Measurements from ENCODE around the gene UCK2. TPM values are rescaled to one million over a fixed set of nuclear protein-coding genes. Genes with fewer than 3 reads are reported as not detected.

The UCK2 gene
- total and polyA plus RNA-seq, 12 donors, result 5.4 to 22.7 (median 14.0) TPM

DNA sequence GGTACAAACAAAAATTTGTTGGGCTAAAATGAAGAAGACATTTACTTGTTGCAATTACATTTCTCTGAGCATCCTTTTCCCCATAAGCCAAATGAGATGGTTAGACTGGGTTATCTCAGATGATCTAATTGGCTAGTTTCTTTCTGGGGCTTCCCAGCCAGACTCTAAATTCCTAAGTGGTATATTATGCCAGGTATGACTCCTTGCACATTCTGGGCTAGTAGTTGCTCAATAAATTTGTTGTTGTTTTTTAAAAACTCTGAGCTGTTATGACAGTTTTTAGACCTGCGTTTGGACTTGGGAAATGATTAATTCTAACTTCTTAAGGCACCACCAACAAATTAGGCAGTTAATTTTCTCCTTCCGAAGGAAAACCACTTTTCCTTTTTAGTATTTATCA, 66.1 kb downstream of the UCK2 start:
- Histone ChIP-seq H3K4me1 (replicated peaks in 1 of 2) (no peaks in the 10 kb centered on the region), H3K9me3 (replicated peaks in 1 of 3) (no peaks in the 10 kb centered on the region), H3K36me3 (replicated peaks in 1 of 2) (peaks cover 0 to 4% of the 10 kb centered on the region in 2 donors), H3K27ac (no peak overlapping the region), H3K4me3 (no peak overlapping the region), H3K27me3 (no peaks in the 10 kb centered on the region)
- intact Hi-C loops (cut with DNase I), result no loop called here
- no peak for DNase-seq
- TF ChIP-seq CTCF (IDR thresholded peaks at IDR 0.05) (no peak), POLR2A (IDR thresholded peaks at IDR 0.05) (no peak)
- WGBS, 4 donors, result 84 to 89% (median 89%) methylated on average over 2 of the region's 2 CpGs

DNA sequence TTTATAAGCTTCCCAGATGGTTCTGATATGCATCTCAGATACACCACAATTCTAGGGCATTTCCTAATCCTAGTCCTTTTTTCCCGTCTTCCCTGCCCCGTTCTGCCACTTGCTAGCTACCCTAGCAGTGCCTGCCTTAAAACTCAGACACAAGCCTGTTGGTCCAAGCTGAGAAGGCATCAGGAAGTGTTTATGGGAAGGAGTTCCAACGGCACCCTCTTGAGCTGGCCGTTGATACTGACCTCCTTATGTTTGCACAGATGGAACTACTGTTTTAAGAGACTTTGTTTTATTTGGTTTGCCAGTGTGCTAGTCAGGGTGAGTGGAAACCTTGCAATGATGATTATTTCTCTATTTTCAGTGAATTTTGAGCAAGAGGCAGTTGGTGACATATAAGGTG, 67.2 kb downstream of the UCK2 start:
- intact Hi-C loops (cut with DNase I), result no loop called here
- Histone ChIP-seq H3K27me3 (no peaks in the 10 kb centered on the region), H3K4me1 (replicated peaks in 1 of 2) (no peaks in the 10 kb centered on the region), H3K27ac (no peak overlapping the region), H3K9me3 (replicated peaks in 1 of 3) (no peaks in the 10 kb centered on the region), H3K36me3 (replicated peaks in 1 of 2) (peaks cover 0 to 4% of the 10 kb centered on the region in 2 donors), H3K4me3 (no peak overlapping the region)
- 83 to 90% (median 86%) methylated on average over 4 of the region's 4 CpGs for WGBS, 4 donors
- no peak for DNase-seq
- TF ChIP-seq CTCF (IDR thresholded peaks at IDR 0.05) (no peak), POLR2A (IDR thresholded peaks at IDR 0.05) (no peak)

- TF ChIP-seq POLR2A (IDR thresholded peaks at IDR 0.05) (no peak), CTCF (IDR thresholded peaks at IDR 0.05) (no peak)
- H3K4me3 ChIP-seq, result no peak overlapping the region
- DNase-seq, result no peak
- no peak overlapping the region for H3K27ac ChIP-seq
- no peaks in the 10 kb centered on the region for H3K4me1 ChIP-seq (replicated peaks in 1 of 2)
- H3K27me3 ChIP-seq, result no peaks in the 10 kb centered on the region
- H3K9me3 ChIP-seq (replicated peaks in 1 of 3), result no peaks in the 10 kb centered on the region
- intact Hi-C loops (cut with DNase I), result no loop called here
- WGBS, 4 donors, result 73 to 83% (median 79%) methylated on average over 5 of the region's 5 CpGs
- peaks cover 0 to 4% of the 10 kb centered on the region in 2 donors for H3K36me3 ChIP-seq (replicated peaks in 1 of 2)
These were observed 68.0 kb downstream of the UCK2 start for GRCh38 chr1:165895451-165895871.

DNA sequence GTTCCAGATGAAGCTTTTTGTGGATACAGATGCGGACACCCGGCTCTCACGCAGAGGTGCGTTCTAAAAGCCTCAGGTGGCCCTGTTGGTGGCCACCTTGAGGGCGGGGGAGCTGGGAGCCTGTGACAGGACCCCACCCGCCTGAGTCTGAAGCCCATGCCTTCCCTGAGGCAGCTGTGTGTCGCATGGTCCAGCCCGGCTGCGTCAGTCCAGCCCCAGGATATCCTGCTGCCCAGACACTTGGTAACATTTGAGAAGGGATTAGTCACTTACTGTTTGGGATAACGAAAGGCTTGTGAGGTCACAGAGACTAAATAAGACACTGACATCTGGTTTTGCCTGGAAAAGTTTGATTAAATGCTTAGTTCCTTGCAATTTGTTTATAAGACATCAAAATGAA, 68.9 kb downstream of the UCK2 start:
- DNase-seq, result no peak
- Histone ChIP-seq H3K27me3 (no peaks in the 10 kb centered on the region), H3K4me1 (replicated peaks in 1 of 2) (no peaks in the 10 kb centered on the region), H3K27ac (no peak overlapping the region), H3K4me3 (no peak overlapping the region), H3K36me3 (replicated peaks in 1 of 2) (peaks cover 0 to 4% of the 10 kb centered on the region in 2 donors), H3K9me3 (replicated peaks in 1 of 3) (no peaks in the 10 kb centered on the region)
- WGBS, 4 donors, result 77 to 97% (median 91%) methylated on average over 4 to 10 of the region's 10 CpGs
- intact Hi-C loops (cut with DNase I), result no loop called here
- TF ChIP-seq POLR2A (IDR thresholded peaks at IDR 0.05) (no peak), CTCF (IDR thresholded peaks at IDR 0.05) (no peak)

All from adrenal gland (tissue), 12 donors.